GM19455 (cell line): Measurements from ENCODE around the gene TNIK.

Experiments
- ATAC-seq: cut with Tn5 transposase; IDR thresholded peaks from one replicate; pipeline ENCODE4 v1.9.1; 2021; ENCODE audit not compliant: unreplicated experiment

TNIK gene

DNA sequence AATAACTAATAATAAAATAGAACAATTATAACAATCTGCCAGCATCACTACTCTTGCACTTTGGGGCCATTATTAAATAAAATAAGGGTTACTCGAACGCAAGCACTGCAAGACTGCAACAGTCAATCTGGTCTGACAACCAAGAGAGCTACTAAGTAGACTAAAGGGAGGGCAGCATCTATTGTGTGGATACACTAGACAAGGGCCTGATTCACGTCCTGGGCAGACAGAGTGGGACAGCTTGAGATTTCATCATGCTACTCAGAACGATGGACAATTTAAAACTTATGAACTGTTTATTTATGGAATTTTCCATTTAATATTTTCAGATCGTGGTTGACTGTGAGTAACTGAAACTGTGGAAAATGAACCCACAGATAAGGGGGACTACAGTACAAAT is 39.5 kb downstream of the TNIK start:
- ATAC-seq, result no peak

DNA sequence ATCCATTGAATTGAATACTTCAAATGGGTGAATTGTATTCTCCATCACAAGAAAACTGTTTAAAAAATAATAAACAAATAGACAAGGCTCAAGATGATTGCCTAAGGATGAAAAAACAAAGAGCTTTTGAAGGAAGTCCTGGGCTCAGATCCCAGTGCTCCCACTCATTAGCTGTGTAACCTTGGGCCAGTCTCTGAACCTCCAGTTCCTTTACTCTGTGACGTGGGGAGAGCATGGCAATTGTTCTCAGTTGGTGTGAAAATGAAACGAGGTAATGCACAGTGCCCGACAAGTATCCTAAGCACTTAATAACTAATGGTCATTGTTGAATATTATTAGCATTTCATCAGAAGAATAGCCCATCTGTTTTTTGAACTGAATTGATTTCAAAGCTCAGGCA is 40.7 kb downstream of the TNIK start:
- no peak for ATAC-seq

DNA sequence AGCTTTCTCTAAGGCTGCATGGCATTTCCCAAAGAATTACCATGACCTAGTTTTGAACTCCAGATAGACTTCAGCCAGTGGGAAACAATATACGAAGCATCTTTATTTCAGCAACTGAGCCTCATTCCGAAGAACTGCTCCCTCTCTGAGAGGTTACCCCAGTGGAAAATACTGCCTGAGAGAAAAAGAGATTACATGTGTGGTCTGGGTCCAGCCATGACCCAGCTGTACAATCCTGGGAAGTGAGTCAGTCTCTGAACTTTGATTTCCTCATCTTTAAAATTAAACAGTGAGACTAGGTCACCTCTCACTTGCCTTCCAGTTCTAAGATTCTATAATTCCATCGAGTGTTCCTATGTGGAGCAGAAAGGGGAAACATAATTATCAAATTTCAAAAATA is 42.4 kb downstream of the TNIK start:
- no peak for ATAC-seq

- no peak for ATAC-seq
Observed at GRCh38 chr3:171417137-171417536, 43.1 kb downstream of the TNIK start.

DNA sequence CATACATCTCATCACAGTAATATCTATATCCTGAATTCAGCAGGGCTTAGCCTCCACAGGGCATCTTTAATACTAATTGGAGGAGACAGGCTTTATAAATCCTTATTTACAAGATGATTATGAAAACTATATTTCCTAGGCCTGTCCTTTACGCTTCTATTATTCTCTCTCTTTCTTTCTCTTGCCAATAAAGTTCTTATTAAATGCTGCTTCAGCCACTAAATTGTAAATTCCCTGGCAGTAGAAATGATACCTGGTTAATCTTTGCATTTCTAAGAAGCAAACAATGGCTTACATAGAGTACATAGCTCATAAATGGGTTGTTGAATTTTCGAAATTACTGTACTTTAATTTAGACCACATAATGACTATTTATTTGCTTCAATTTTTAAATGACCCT is 43.5 kb downstream of the TNIK start:
- ATAC-seq, result no peak

DNA sequence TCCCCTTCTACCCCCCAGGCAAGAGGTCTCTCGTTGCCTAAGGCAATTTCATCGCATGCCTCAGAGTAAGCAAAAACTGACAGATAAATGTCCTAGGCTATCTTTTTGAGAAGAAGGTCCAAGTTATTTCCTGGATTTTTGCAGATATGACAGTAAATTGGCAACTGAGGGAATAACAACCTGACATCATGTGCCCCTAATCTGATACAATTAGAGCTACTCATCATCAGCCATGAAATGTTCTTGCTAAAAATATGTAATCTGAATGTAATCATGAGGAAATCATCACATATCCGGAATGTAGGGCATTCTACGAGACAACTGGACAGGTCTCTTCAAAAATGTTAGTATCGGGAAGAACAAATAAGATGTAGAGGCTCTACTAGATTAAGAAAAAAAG is 44.1 kb downstream of the TNIK start:
- no peak for ATAC-seq

DNA sequence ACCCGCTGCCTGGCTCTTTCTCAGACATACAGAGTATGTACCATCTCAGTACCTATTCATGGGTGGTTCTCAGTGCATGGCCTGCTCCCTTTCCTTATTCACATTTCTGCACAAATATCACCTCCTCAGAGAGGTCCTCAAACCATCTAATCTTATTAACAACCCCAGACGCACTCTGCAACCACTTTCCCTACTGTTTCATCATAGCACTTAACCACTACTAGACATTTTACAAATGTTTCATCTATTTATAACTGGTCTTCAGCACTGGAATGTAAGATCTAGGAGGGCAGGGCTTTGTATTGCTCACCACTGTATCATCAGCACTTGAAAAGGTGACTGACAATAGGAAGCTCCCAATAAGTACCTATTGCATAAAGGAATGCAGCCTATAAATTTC is 45.1 kb downstream of the TNIK start:
- no peak for ATAC-seq

DNA sequence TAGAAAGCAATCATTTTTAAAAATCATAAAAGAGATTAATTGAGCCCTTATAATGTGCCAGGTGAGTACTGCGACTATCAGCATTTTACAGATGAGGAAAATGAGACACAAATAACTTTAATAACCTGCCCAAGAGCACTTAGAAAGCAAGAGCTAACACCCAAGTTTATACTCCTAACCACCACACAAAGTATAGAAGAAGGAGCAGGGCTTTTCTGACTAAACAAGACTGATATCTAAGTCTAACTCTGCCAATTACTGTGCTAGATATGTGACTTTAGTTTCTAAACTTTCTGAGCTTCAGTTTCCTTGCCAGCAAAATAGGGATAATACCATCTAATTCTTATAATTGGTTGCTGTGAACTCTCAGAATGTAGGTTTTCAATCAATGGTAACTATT is 47.7 kb downstream of the TNIK start:
- no peak for ATAC-seq

DNA sequence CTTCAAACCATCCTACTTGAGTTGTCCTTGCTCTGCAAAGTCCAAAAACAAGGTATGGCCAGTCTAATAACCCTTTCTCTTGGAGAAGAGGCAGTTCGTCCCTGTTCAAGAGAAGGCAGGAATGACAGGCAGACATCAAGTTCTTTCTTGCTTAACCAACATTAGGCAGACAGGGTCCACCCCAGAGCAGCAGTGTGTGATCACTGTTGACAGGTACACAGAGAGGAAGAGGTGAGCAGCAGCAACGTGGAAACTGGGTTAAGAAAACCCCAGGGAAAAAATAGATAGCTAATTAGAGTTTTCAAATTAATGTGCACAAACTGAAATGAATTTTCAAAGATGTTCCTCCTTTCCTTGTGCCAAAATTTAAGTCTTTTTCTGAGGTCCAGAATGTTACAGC is 48.2 kb downstream of the TNIK start:
- ATAC-seq, result no peak

GRCh38 chr3:171410186-171410585 is 50.0 kb downstream of the TNIK start:
- no peak for ATAC-seq

DNA sequence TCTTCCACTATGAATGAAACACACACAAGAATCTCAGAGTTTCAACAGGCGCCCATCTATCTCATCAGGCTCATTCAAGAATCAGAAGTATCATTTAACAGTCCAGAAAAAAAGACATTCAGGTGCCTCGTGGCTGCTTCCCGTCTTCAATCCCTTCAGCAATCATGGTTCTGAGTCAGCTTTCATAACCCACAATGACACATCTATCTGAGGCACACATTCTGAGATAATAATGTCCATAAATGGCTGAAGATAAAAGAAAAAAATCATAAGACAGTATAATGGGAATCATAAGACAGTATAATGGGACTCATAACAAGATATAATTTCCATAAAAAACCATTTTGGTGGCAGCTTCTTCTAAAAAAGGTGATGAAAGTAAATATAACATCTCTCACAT is 52.4 kb downstream of the TNIK start:
- ATAC-seq, result no peak

GRCh38 chr3:171404376-171404967 is 55.7 kb downstream of the TNIK start:
- no peak for ATAC-seq

DNA sequence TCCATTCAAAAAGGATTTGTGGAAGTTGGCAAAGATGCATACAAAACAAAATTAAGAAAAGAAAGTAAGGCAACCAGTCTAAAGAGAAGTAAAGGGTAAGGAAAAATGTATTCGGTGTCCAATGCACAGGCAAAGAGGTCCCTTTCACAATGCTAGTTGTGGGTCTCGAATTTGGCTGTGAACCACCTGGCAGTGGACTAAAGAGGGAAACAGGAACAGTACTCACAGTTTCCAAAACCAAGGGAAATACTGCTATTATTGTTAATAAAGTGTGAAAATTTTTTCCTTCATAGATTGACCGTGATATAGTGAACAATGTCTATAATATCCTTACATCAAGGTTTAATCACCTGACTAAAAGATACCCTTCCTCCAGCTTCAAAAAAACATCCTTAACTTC is 57.9 kb downstream of the TNIK start:
- ATAC-seq, result no peak

DNA sequence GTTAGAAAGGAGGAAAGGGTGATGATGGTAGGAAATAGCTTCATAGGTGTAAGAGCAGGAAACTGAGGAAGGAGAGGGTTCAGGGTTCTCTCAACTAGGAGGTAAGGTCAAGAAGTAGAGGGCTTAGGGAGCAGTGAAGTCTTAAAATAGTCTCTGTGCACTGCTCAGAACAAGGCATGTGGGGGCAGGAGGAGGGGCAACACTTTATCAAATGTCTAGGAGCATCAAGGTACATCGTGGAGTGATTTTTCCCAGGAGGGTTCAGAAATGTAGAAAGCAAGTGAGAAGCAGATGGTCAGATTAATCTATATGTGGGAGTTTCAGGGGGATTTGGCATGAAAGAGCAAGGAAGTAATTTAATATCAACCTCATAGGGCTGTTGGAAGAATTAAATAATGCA is 58.8 kb downstream of the TNIK start:
- ATAC-seq, result no peak

GRCh38 chr3:171399842-171400241 is 60.4 kb downstream of the TNIK start:
- ATAC-seq, result no peak

DNA sequence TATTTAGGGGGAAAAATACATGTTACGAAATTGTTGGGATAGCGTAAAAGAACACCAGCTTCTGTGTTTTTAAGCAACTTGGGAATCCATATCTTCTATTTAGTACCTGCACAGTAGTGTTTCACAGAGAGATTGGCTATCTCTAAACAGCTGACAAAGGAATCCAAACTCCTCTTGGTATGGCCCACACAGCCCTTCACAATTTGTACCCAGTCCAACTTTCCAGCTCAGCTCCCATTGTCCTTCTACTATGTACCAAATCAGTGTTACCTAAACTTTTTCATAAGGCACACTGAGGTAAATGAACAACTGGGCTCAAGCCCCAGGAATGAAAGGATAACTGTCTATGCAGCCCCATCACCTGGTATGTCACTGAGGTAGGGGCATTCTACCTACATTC is 61.9 kb downstream of the TNIK start:
- no peak for ATAC-seq

DNA sequence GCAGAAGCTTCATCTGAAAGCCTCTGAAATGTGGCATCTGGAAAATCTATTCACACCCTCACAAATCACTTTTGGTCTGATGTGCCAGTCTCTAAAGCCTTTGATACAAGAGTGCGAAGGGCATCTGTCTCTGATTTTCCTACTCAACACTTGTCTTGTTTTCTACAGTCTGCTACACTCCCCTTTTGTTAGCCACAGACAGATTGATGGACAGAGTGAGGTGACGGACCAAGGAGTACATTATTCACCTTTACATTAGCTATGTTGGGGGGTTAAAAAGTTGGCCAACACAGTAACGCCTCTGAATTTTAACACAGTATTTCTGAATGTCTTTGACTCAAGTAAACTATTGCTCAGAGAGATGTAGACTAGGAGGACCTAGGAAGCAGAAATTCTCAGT is 63.1 kb downstream of the TNIK start:
- ATAC-seq, result no peak

- no peak for ATAC-seq
Observed at GRCh38 chr3:171396048-171396447, 64.2 kb downstream of the TNIK start.

GRCh38 chr3:171393032-171393744 is 67.0 kb downstream of the TNIK start:
- ATAC-seq, result no peak

DNA sequence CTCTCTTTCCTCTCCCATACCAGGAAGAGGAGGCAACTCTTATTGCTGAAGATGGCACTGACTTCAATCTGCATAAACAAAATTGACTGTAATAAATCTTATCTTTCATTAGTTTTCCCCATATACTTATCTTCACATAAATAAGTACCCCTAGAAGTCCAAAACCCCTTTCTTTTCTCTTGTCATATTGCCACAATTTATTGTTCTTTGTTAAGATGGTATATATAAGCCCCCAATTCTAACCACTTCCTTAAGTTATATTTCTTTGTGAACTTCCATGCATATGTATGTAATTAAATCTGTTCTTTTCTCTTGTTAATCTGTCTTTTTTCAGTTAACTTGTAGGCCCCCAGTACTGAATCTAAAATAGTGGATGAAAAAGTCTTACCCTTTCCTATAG is 68.8 kb downstream of the TNIK start:
- no peak for ATAC-seq

GRCh38 chr3:171390051-171390941 is 69.9 kb downstream of the TNIK start:
- ATAC-seq, result no peak

DNA sequence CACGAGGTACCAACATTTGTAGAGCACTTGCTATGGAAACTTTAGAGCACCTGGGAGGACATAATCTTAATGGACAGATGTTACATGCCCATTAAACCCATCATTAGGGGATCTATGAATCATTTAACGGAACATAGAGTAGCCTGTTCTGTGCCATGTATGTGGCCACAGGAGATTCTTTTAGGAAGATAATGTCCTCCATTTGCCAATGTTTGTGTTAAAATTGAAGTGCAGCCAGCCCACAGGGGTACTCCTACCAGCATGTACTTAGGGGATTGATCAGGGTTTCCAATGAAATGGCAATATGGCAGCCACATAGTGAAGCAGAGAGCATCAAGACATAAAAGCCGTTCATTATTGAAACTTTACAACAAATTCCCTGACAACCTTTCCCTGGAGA is 70.7 kb downstream of the TNIK start:
- ATAC-seq, result no peak
